Measurements from ENCODE around the gene CACNA2D3. TPM values are rescaled to one million over a fixed set of nuclear protein-coding genes. Genes with fewer than 3 reads are reported as not detected.
A peak's percentile ranks its signal among the peaks of the same experiment; 100 is the strongest.

Gene CACNA2D3
- total RNA-seq, 1 donor from 2014 or later = 0.70 TPM

DNA sequence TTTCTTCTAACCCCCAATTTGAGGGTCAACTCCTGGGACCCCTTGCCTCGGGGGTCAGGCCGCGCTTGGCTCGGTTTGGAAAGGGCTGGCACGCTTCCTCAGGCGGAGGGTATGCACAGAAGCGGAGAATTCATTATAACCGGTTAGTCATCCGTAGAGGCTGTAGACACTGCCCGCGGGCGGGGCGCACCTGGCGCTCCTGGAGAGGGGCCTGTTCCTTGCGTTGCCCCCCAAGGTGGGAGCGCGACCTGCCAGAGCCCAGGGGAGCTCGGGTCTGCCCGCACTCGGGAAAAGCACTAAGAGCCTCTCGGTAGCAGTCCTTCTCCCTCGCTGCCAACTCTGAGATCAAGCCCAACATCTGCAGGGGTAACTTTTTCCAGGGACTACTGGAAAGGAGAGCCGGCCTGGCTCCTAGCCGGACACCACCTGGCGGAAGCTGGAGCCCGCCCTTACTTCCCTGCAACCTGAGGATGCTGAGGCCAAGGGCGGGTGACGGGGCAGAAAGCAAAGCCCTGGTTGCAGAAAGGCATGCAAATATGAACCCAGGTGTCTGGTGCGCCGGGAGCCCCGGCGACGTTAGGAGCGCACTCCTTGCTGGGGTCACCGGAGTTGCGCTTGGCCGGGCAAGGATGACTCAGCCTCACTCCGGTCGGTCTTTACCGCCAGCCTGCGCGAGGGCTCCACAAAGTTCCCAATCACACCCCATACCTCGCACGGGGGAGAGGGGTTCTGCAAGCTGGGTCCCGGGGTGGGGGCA lies 1.5 kb upstream of the CACNA2D3 start:
- no peak for TF ChIP-seq EZH2 (IDR thresholded peaks at IDR 0.05; ENCODE audit: insufficient read depth, low read length)
- TF ChIP-seq, protein P1, sequence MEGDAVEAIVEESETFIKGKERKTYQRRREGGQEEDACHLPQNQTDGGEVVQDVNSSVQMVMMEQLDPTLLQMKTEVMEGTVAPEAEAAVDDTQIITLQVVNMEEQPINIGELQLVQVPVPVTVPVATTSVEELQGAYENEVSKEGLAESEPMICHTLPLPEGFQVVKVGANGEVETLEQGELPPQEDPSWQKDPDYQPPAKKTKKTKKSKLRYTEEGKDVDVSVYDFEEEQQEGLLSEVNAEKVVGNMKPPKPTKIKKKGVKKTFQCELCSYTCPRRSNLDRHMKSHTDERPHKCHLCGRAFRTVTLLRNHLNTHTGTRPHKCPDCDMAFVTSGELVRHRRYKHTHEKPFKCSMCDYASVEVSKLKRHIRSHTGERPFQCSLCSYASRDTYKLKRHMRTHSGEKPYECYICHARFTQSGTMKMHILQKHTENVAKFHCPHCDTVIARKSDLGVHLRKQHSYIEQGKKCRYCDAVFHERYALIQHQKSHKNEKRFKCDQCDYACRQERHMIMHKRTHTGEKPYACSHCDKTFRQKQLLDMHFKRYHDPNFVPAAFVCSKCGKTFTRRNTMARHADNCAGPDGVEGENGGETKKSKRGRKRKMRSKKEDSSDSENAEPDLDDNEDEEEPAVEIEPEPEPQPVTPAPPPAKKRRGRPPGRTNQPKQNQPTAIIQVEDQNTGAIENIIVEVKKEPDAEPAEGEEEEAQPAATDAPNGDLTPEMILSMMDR (IDR thresholded peaks at IDR 0.05; ENCODE audit: insufficient read depth, low read depth, low read length) = no peak
- H4K20me1 ChIP-seq (ENCODE audit: insufficient read depth, low read length) = no peaks in the 10 kb centered on the region
- DNase-seq (ENCODE audit: low read depth) (peak; percentile 6), FAIRE-seq (no peak)
- H3K4me1 Mint-ChIP-seq (ENCODE audit: low read depth, unreplicated experiment) = peaks cover 3% of the 10 kb centered on the region
- peak overlapping the region; percentile 69 for H3K4me3 Mint-ChIP-seq (ENCODE audit: unreplicated experiment)
- no peak overlapping the region for H3K27ac ChIP-seq (ENCODE audit: low read depth, low read length)
- no peaks in the 10 kb centered on the region for H3K36me3 ChIP-seq (ENCODE audit: insufficient read depth, low read length)
- peaks cover 67% of the 10 kb centered on the region for H3K27me3 Mint-ChIP-seq (ENCODE audit: low read depth, unreplicated experiment)
- H3K4me2 ChIP-seq (ENCODE audit: low read length) = peak overlapping the region; percentile 77
- no peaks in the 10 kb centered on the region for H3K36me3 Mint-ChIP-seq (ENCODE audit: low read depth, unreplicated experiment)
- H3K79me2 ChIP-seq (ENCODE audit: insufficient read depth, low read length) = no peaks in the 10 kb centered on the region
- H3K4me1 ChIP-seq (ENCODE audit: insufficient read depth, low read length) = no peaks in the 10 kb centered on the region
- no peak overlapping the region for H3K4me3 ChIP-seq (ENCODE audit: insufficient read depth, low read depth, low read length)
- H3K9ac ChIP-seq (ENCODE audit: low read length) = no peak overlapping the region
- H3K27me3 ChIP-seq (ENCODE audit: insufficient read depth, low read length) = peaks cover 51% of the 10 kb centered on the region
- H3K9me3 ChIP-seq (ENCODE audit: insufficient read depth, low read depth, low read length) = no peaks in the 10 kb centered on the region
- H2AFZ ChIP-seq (ENCODE audit: low read depth, low read length) = peak overlapping the region; percentile 34
- no peak overlapping the region for H3K27ac Mint-ChIP-seq (ENCODE audit: unreplicated experiment)
- peaks cover 10% of the 10 kb centered on the region for H3K9me3 Mint-ChIP-seq (ENCODE audit: unreplicated experiment)

DNA sequence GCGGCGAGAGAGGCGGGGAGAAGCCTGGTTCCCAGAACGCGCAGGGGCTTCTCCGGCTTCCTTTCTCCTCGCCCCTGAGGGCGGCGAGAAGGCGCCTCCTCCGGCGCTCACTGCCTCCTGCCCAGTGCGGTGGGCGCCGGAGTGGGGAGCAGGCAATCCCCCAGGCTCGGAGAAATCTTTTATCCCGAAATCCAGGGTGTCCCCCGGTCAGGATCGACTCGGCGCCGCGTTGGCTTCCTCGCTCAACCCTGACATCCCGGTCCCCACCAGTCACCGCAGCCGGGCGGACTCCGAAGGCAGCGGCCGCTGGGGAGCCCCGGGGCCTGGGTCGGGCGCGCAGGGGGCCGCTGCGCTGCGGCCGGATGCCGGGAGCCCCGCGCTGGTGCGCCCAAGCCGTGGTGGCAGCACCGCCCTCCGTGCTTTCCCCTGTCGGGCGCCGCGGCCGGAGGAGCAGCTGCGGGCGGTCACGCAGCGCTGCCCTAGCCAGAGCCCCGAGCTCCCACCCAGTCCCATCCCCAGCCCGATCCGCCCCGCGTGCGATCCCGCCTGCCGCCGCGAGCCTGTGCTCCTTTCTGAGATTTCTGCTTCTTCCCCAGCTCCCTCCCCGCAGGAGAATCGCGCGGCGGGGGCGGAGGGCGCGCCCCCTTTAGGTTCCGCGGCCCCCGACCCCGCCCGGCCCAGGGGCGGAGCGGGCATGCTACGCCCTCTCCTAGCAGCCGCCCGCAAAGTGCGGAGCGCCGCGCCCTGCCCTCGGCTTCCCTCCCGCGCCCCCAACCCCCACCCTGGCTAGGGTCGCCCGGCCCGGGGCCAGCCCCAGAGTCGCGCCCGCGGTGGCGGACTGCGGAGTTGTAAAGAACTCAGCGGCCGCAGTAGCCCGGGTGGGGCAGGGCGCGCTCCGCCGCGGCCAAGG lies 683 bp upstream of the CACNA2D3 start:
- H3K27me3 ChIP-seq (ENCODE audit: insufficient read depth, low read length) = peaks cover 51% of the 10 kb centered on the region
- no peak for FAIRE-seq

More for the DNA sequence above, 683 bp upstream of the CACNA2D3 start:
- peak overlapping the region; percentile 17 for H3K4me3 ChIP-seq (ENCODE audit: insufficient read depth, low read depth, low read length)
- peak; percentile 95 for TF ChIP-seq EZH2 (IDR thresholded peaks at IDR 0.05; ENCODE audit: insufficient read depth, low read length)
- TF ChIP-seq, protein P1 (IDR thresholded peaks at IDR 0.05; ENCODE audit: insufficient read depth, low read depth, low read length) = no peak
- Mint-ChIP-seq H3K4me3 (ENCODE audit: unreplicated experiment) (peak overlapping the region; percentile 70), H3K4me1 (ENCODE audit: low read depth, unreplicated experiment) (peaks cover 3% of the 10 kb centered on the region), H3K27me3 (ENCODE audit: low read depth, unreplicated experiment) (peaks cover 70% of the 10 kb centered on the region), H3K36me3 (ENCODE audit: low read depth, unreplicated experiment) (no peaks in the 10 kb centered on the region), H3K27ac (ENCODE audit: unreplicated experiment) (no peak overlapping the region), H3K9me3 (ENCODE audit: unreplicated experiment) (peaks cover 3% of the 10 kb centered on the region)
- H3K4me2 ChIP-seq (ENCODE audit: low read length) = peak overlapping the region; percentile 77
- H3K9ac ChIP-seq (ENCODE audit: low read length) = no peak overlapping the region
- no peaks in the 10 kb centered on the region for H3K9me3 ChIP-seq (ENCODE audit: insufficient read depth, low read depth, low read length)
- no peaks in the 10 kb centered on the region for H4K20me1 ChIP-seq (ENCODE audit: insufficient read depth, low read length)
- no peaks in the 10 kb centered on the region for H3K36me3 ChIP-seq (ENCODE audit: insufficient read depth, low read length)
- no peak overlapping the region for H3K27ac ChIP-seq (ENCODE audit: low read depth, low read length)
- peak overlapping the region; percentile 34 for H2AFZ ChIP-seq (ENCODE audit: low read depth, low read length)
- DNase-seq (ENCODE audit: low read depth) = no peak
- no peaks in the 10 kb centered on the region for H3K79me2 ChIP-seq (ENCODE audit: insufficient read depth, low read length)
- no peaks in the 10 kb centered on the region for H3K4me1 ChIP-seq (ENCODE audit: insufficient read depth, low read length)
